Endodermal cell (in vitro differentiated cells): ENCODE results near the gene ZDHHC6. TPM values are rescaled to one million over a fixed set of nuclear protein-coding genes. Genes with fewer than 3 reads are reported as not detected.

Source experiments
- DNase-seq: peaks from one replicate; pipeline ENCODE4 v3.0.0-alpha.2; 2017
- H3K27ac ChIP-seq: 2 replicates; pipeline ENCODE4 v1.5.1; 2013; ENCODE audit warnings: mild to moderate bottlenecking, low read depth, low read length, moderate library complexity
- H3K27me3 ChIP-seq: 2 replicates; pipeline ENCODE4 v1.6.1; 2013; ENCODE audit warnings: mild to moderate bottlenecking, low read length, moderate library complexity; ENCODE audit not compliant: insufficient read depth, control insufficient read depth, poor library complexity, severe bottlenecking
- H3K36me3 ChIP-seq: 2 replicates; pipeline ENCODE4 v1.7.0; 2013; ENCODE audit warnings: mild to moderate bottlenecking, low read length, moderate library complexity; ENCODE audit not compliant: control insufficient read depth, insufficient read depth
- H3K4me1 ChIP-seq: one replicate; pipeline ENCODE4 v1.7.0; 2013; ENCODE audit warnings: low read length; ENCODE audit not compliant: control insufficient read depth, insufficient read depth
- H3K4me3 ChIP-seq: 2 replicates; pipeline ENCODE4 v1.5.1; 2013; ENCODE audit warnings: mild to moderate bottlenecking, low read length, moderate library complexity
- H3K9ac ChIP-seq: 2 replicates; pipeline ENCODE4 v1.6.1; 2013; ENCODE audit warnings: mild to moderate bottlenecking, low read length, moderate library complexity; ENCODE audit not compliant: poor library complexity, severe bottlenecking; ENCODE audit errors: extremely low read depth
- H3K9me3 ChIP-seq: 2 replicates; pipeline ENCODE4 v1.6.1; 2013; ENCODE audit warnings: mild to moderate bottlenecking, low read length, moderate library complexity; ENCODE audit not compliant: control insufficient read depth
- H3K27ac Mint-ChIP-seq: 2 replicates; pipeline ENCODE4 v1.8.0; 2020; ENCODE audit warnings: mixed read lengths
- H3K27me3 Mint-ChIP-seq: 2 replicates; pipeline ENCODE4 v1.8.0; 2021; ENCODE audit warnings: mild to moderate bottlenecking, mixed read lengths; ENCODE audit not compliant: insufficient read depth
- H3K36me3 Mint-ChIP-seq: 2 replicates; pipeline ENCODE4 v1.8.0; 2020; ENCODE audit warnings: low read depth, mixed read lengths
- H3K4me1 Mint-ChIP-seq: 2 replicates; pipeline ENCODE4 v1.8.0; 2020; ENCODE audit warnings: mixed read lengths
- H3K4me3 Mint-ChIP-seq: 2 replicates; pipeline ENCODE4 v1.8.0; 2020; ENCODE audit warnings: mild to moderate bottlenecking, moderate library complexity, mixed read lengths
- H3K9me3 Mint-ChIP-seq: 2 replicates; pipeline ENCODE4 v1.8.0; 2020; ENCODE audit warnings: mild to moderate bottlenecking, mixed read lengths
- WGBS, 2 experiments: methylation state at CpG; one replicate each; pipeline versions ENCODE4 v1.1.5 to v1.1.7; 2013; ENCODE audit warnings: missing lambda C conversion rate in 2 of 2, mixed read lengths in 1 of 2; ENCODE audit not compliant: insufficient coverage in 1 of 2, insufficient read length in 1 of 2; 5-methylcytosine and 5-hydroxymethylcytosine counted together
- total RNA-seq, 2 donors: library from RNA; stranded (reverse); fragmentation: NEBNext Ultra II Directional in 1 of 2; extraction: Animal tissue kit (Norgen Biotek cat#: 25700) in 1 of 2; gene quantifications; 2 replicates in 1 of 2; 3 replicates in 1 of 2; pipeline ENCODE4 v1.2.1, GENCODE V29; 2021
- TF ChIP-seq, protein P1 (sequence below): fragments of 200-600 bp; sonication (generic); conservative IDR thresholded peaks from 2 replicates; pipeline ENCODE4 v1.5.0; 2021; ENCODE audit warnings: antibody characterized with exemption, mild to moderate bottlenecking

Gene ZDHHC6
- total RNA-seq, 2 donors from 2014 or later, result 30.4 to 35.7 TPM

DNA sequence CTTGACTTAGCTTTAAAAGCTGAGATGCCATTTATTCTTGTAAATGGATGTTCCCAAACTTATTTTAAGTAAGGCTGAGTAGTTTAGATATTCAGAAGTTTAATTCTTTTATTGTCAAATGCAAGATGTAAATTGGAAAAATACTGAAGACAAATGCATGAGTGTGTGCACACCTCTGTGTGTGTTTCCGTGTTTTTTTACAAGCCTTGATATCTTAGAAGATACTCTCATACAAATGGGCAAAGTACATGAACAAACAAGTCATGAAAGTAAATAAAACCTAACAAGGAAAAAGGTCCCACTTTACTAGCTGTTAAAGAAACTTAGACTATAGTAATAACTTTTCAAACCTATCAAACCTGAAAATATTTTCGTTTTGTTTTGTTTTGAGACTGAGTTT, 43.8 kb downstream of the ZDHHC6 start:
- H3K36me3 ChIP-seq, result no peaks in the 10 kb centered on the region
- H3K27me3 Mint-ChIP-seq, result no peaks in the 10 kb centered on the region
- no peak overlapping the region for H3K4me3 Mint-ChIP-seq
- no peaks in the 10 kb centered on the region for H3K27me3 ChIP-seq
- peaks cover 4% of the 10 kb centered on the region for H3K9me3 Mint-ChIP-seq
- H3K9ac ChIP-seq, result no peak overlapping the region
- no peak overlapping the region for H3K27ac ChIP-seq
- no peaks in the 10 kb centered on the region for H3K4me1 ChIP-seq
- H3K36me3 Mint-ChIP-seq, result no peaks in the 10 kb centered on the region
- TF ChIP-seq, protein P1, sequence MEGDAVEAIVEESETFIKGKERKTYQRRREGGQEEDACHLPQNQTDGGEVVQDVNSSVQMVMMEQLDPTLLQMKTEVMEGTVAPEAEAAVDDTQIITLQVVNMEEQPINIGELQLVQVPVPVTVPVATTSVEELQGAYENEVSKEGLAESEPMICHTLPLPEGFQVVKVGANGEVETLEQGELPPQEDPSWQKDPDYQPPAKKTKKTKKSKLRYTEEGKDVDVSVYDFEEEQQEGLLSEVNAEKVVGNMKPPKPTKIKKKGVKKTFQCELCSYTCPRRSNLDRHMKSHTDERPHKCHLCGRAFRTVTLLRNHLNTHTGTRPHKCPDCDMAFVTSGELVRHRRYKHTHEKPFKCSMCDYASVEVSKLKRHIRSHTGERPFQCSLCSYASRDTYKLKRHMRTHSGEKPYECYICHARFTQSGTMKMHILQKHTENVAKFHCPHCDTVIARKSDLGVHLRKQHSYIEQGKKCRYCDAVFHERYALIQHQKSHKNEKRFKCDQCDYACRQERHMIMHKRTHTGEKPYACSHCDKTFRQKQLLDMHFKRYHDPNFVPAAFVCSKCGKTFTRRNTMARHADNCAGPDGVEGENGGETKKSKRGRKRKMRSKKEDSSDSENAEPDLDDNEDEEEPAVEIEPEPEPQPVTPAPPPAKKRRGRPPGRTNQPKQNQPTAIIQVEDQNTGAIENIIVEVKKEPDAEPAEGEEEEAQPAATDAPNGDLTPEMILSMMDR, result no peak
- no peak for DNase-seq
- 83 to 90% methylated on average over 2 of the region's 2 CpGs for WGBS, 2 experiments
- no peak overlapping the region for H3K27ac Mint-ChIP-seq
- H3K9me3 ChIP-seq, result no peaks in the 10 kb centered on the region
- H3K4me1 Mint-ChIP-seq, result peaks cover 16% of the 10 kb centered on the region
- no peak overlapping the region for H3K4me3 ChIP-seq

DNA sequence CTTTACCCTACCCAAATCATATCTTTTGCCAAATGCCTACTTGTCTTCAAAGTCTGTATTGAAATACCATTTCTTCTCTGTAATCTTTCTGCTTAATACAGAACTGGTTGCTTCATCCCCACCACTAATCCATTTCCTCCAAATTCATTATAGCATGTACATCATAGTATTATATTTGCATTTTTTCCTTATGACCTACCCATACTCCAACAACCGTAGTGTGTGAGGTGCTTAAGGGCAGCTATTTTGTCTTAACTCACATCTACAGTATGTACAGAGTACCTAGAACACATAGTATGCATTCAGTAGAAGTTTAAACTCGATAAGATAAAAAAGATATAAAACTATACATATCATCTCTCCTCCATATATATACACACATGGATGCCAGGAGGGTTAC, 49.1 kb downstream of the ZDHHC6 start:
- H3K27me3 Mint-ChIP-seq, result no peaks in the 10 kb centered on the region

DNA sequence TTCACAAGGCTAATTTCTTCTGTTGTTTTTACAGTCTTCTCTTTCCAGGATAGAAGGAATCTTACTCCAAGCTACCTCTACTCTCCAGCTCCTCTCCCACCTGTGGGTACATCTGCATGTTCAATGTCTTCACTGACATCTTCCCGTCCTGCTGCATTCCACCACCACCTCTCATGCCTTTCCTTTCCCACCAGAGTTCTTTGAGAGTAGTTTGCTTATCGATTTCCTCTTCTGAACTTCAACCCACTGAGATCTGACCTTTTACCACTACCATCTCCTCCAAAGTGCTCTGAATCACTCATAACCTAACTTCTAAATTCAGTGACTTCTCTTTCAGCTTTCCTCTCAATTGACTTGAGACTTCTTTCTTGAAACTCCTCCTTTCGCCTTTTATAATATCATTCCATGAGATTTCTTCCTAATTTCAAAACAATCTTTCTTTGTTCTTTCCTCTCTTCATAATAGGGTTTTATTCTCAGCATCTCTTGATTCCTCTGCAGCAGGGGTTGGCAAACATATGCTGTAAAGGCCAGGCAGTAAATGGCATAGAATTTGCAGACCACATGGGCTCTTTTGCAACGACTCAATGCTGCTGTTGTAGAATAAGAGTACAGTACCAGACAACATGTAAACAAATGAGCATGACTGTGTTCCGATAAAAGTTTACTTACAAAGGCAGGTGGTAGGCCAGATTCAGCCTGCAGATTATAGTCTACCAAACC, 50.7 kb downstream of the ZDHHC6 start:
- H3K9ac ChIP-seq, result no peak overlapping the region
- H3K36me3 ChIP-seq, result no peaks in the 10 kb centered on the region
- no peak overlapping the region for H3K27ac Mint-ChIP-seq
- no peaks in the 10 kb centered on the region for H3K9me3 ChIP-seq
- no peak for DNase-seq
- H3K4me3 ChIP-seq, result no peak overlapping the region
- no peaks in the 10 kb centered on the region for H3K4me1 Mint-ChIP-seq
- H3K27ac ChIP-seq, result no peak overlapping the region
- no peak overlapping the region for H3K4me3 Mint-ChIP-seq
- H3K27me3 Mint-ChIP-seq, result no peaks in the 10 kb centered on the region
- 86 to 87% methylated on average over 4 to 5 of the region's 5 CpGs for WGBS, 2 experiments
- no peaks in the 10 kb centered on the region for H3K36me3 Mint-ChIP-seq
- TF ChIP-seq, protein P1, result no peak
- no peaks in the 10 kb centered on the region for H3K9me3 Mint-ChIP-seq
- H3K27me3 ChIP-seq, result no peaks in the 10 kb centered on the region
- no peaks in the 10 kb centered on the region for H3K4me1 ChIP-seq

More for the DNA sequence above, 49.1 kb downstream of the ZDHHC6 start:
- Mint-ChIP-seq H3K4me3 (no peak overlapping the region), H3K36me3 (no peaks in the 10 kb centered on the region), H3K4me1 (no peaks in the 10 kb centered on the region), H3K27ac (no peak overlapping the region), H3K9me3 (no peaks in the 10 kb centered on the region)
- H3K4me1 ChIP-seq, result no peaks in the 10 kb centered on the region
- TF ChIP-seq, protein P1, result no peak
- H3K36me3 ChIP-seq, result no peaks in the 10 kb centered on the region
- H3K9ac ChIP-seq, result no peak overlapping the region
- no peaks in the 10 kb centered on the region for H3K27me3 ChIP-seq
- no peak for DNase-seq
- no peak overlapping the region for H3K27ac ChIP-seq
- H3K4me3 ChIP-seq, result no peak overlapping the region
- WGBS, 2 experiments, result 87% methylated on average over 2 of the region's 2 CpGs; no CpG with 5 or more reads in 1 of the 2 experiments
- no peaks in the 10 kb centered on the region for H3K9me3 ChIP-seq
